Fibroblast of skin of left quadriceps (primary cell): ENCODE results near the gene OR1C1.
"Not testable (repeated sequence)": the region's sequence is repeated elsewhere in the genome, so short reads cannot be mapped to it uniquely, and the experiment has no call there.

Experiments used
- DNase-seq, 2 experiments: peaks; one replicate each; pipeline ENCODE4 v3.0.0-alpha.2; 2013; ENCODE audit warnings: low read depth in 2 of 2

OR1C1 gene, protein sequence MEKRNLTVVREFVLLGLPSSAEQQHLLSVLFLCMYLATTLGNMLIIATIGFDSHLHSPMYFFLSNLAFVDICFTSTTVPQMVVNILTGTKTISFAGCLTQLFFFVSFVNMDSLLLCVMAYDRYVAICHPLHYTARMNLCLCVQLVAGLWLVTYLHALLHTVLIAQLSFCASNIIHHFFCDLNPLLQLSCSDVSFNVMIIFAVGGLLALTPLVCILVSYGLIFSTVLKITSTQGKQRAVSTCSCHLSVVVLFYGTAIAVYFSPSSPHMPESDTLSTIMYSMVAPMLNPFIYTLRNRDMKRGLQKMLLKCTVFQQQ

GRCh38 chr1:247760456-247760855 is at the start of gene OR1C1:
Gene OR1C1 (minus strand): TSS chr1:247760556. CDS start chr1:247758406, 2,150 bp downstream.
- DNase-seq: no peak

- no peak for DNase-seq
Observed at GRCh38 chr1:247797518-247797917, 37.2 kb upstream of the OR1C1 start.

- no peak for DNase-seq
Observed at GRCh38 chr1:247769603-247770002, 9.2 kb upstream of the OR1C1 start.

DNA sequence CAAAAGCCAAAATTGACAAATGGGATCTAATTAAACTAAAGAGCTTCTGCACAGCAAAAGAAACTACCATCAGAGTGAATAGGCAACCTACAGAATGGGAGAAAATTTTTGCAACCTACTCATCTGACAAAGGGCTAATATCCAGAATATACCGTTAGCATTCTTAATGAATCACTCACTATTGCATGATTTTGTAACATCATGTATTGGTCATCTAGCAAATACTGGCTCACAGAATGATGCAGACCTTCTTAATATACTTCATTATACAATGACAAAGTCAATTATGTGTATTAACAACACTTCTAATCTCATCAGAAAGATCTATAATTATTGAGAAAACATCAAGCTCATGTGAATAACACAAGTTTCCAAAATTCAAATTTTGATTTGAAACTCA is 6.0 kb downstream of the OR1C1 start:
- not testable (repeated sequence) for DNase-seq

- no peak for DNase-seq
Observed at GRCh38 chr1:247749870-247750269, 10.5 kb downstream of the OR1C1 start.

- DNase-seq: no peak
Observed at GRCh38 chr1:247748041-247748440, 12.3 kb downstream of the OR1C1 start, which contains the start of gene OR14A2. Gene OR14A2 (minus strand): TSS chr1:247748141.

DNA sequence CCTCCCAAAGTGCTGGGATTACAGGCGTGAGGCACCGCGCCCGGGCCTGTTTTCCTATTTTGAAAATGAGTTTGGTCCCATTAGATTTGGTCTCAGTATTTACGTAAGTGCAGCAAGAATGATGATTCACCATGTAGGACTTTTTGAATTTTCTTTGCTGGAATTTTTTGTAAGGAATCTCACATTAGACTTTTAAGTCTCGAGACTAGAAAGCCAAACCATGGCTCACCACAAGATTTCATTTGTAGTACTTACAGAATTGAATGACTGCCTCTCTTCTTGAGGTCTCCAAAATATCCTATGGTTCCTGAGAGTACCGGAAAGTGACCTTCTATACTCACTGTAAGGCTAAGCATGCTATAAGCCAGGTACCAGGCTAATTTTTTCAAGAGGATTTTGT is 12.7 kb downstream of the OR1C1 start:
- no peak for DNase-seq

- DNase-seq: no peak
Observed at GRCh38 chr1:247746391-247746935, 13.9 kb downstream of the OR1C1 start.

GRCh38 chr1:247742215-247742760 is 18.1 kb downstream of the OR1C1 start:
- not testable (repeated sequence) for DNase-seq

DNA sequence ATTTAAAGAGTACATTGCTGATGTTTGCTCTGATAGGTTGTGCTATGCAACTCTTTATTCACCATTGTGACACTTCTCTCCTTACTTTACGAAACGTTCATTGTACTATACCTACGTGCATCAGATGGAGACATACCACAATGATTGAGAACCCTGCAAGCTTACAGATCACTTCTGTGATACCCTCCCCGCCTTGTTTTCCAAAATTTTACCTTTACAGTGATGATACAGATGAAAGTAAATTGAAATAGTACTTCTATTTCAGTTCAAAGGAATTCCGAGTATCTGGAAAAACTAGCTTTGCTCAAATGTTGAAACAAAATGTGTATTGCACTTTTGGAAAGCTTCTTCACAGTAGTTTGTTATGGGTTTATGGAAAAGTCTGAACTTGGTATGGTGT is 18.6 kb downstream of the OR1C1 start:
- DNase-seq: no peak

DNA sequence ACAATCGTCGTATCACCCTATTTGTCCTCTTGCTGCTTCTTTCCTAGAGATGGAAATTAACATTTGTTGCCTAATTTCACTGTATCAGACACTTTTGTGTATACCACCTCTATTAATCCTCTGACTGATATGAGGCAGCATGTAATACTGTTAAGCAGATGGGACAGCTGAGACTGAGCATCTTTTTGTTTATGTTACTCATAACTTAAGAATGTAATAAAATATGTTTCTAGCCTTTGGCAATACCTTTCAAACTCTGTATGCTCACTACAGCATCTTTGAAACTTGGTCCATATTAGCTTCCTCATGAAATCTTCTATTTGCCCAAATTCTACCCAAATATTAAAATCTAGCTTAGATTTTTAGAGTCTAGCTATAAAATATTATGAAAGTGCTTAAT is 19.6 kb downstream of the OR1C1 start:
- no peak for DNase-seq

DNA sequence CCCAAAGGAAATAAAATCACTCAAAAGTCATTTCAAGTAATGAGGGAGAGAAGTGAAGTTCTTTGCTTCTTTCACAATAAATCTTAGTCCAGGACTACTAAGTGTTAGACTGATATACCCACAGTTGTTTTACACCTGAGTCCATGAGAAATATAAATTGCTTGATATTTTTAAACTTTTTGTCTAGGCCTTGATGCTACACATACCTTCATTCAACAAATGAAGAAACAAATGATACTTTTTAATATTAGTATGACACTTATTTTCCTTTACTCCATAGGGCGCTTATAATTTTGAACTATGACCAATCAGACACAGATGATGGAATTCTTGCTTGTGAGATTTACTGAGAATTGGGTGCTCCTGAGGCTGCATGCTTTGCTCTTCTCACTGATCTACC is 22.0 kb downstream of the OR1C1 start, which contains the start of gene OR14K1:
Gene OR14K1, plus strand, starts transcription at position 301 of the 400 bp plus-strand sequence. Its CDS starts 0 bp downstream, at position 301.
- no peak for DNase-seq

- no peak for DNase-seq
Observed at GRCh38 chr1:247721222-247721621, 39.1 kb downstream of the OR1C1 start.

- no peak for DNase-seq
Observed at GRCh38 chr1:247716546-247716945, 43.8 kb downstream of the OR1C1 start, which contains the start of gene OR6F1. Gene OR6F1 (minus strand): TSS chr1:247716646. CDS start chr1:247712755, 3,891 bp downstream.

GRCh38 chr1:247713753-247714152 is 46.6 kb downstream of the OR1C1 start:
- DNase-seq: no peak

- DNase-seq: not testable (repeated sequence)
Observed at GRCh38 chr1:247710681-247711080, 49.7 kb downstream of the OR1C1 start.
